CD8-positive, alpha-beta memory T cell (primary cell): ENCODE measurements around the gene TINAG. TPM values are rescaled to one million over a fixed set of nuclear protein-coding genes. Genes with fewer than 3 reads are reported as not detected.

Source experiments
- CTCF ChIA-PET: fragments of 350-600 bp; sonication (Branson Sonifier 250); formaldehyde crosslinking; loops from one replicate; lab custom pipeline; 2021; ENCODE audit warnings: antibody characterized with exemption; lab: Charles Lee
- POLR2A ChIA-PET: fragments of 350-600 bp; sonication (Branson Sonifier 250); formaldehyde crosslinking; loops from one replicate; lab custom pipeline; 2021; ENCODE audit warnings: antibody characterized with exemption; lab: Charles Lee
- DNase-seq, 5 donors: peaks; one replicate each; pipeline versions ENCODE4 v3.0.0 to v3.0.0-alpha.2; 2020 to 2022; ENCODE audit warnings: mixed read lengths in 1 of 5
- H3K27ac ChIP-seq: one replicate; pipeline ENCODE4 v1.7.0; 2013; ENCODE audit warnings: low read depth, mild to moderate bottlenecking, low read length, moderate library complexity
- H3K27me3 ChIP-seq: 2 replicates; pipeline ENCODE4 v1.7.0; 2013; ENCODE audit warnings: low read length, mild to moderate bottlenecking; ENCODE audit not compliant: insufficient read depth, poor library complexity, severe bottlenecking
- H3K36me3 ChIP-seq: 2 replicates; pipeline ENCODE4 v1.7.0; 2013; ENCODE audit warnings: mild to moderate bottlenecking, low read length, moderate library complexity; ENCODE audit not compliant: insufficient read depth
- H3K4me1 ChIP-seq: 2 replicates; pipeline ENCODE4 v1.7.0; 2013; ENCODE audit warnings: mild to moderate bottlenecking, low read length, moderate library complexity; ENCODE audit not compliant: insufficient read depth
- H3K4me3 ChIP-seq: 2 replicates; pipeline ENCODE4 v1.7.0; 2013; ENCODE audit warnings: mild to moderate bottlenecking, low read length
- H3K9me3 ChIP-seq: 2 replicates; pipeline ENCODE4 v1.7.0; 2013; ENCODE audit warnings: mild to moderate bottlenecking, low read length
- H3K27ac Mint-ChIP-seq, 8 donors: one replicate each; pipeline ENCODE4 v1.8.0; 2020 to 2021; ENCODE audit warnings: mixed read lengths in 8 of 8, mild to moderate bottlenecking in 6 of 8, inconsistent platforms in 3 of 8, moderate library complexity in 3 of 8
- H3K27me3 Mint-ChIP-seq, 2 donors: one replicate each; pipeline ENCODE4 v1.8.0; 2020 to 2021; ENCODE audit warnings: mixed read lengths in 2 of 2, mild to moderate bottlenecking in 1 of 2, moderate library complexity in 1 of 2
- H3K36me3 Mint-ChIP-seq, 3 donors: one replicate each; pipeline ENCODE4 v1.8.0; 2020 to 2021; ENCODE audit warnings: mixed read lengths in 3 of 3, inconsistent platforms in 1 of 3, mild to moderate bottlenecking in 1 of 3
- H3K4me1 Mint-ChIP-seq, 3 donors: one replicate each; pipeline ENCODE4 v1.8.0; 2020 to 2021; ENCODE audit warnings: mixed read lengths in 3 of 3, inconsistent platforms in 1 of 3, mild to moderate bottlenecking in 1 of 3
- H3K4me3 Mint-ChIP-seq, 7 donors: one replicate each; pipeline ENCODE4 v1.8.0; 2020 to 2021; ENCODE audit warnings: mixed read lengths in 7 of 7, mild to moderate bottlenecking in 6 of 7, moderate library complexity in 4 of 7, inconsistent platforms in 2 of 7
- H3K9me3 Mint-ChIP-seq, 5 donors: one replicate each; pipeline ENCODE4 v1.8.0; 2020 to 2022; ENCODE audit warnings: mixed read lengths in 5 of 5, mild to moderate bottlenecking in 3 of 5, moderate library complexity in 2 of 5, inconsistent platforms in 1 of 5
- polyA plus RNA-seq: library from polyadenylated mRNA; unstranded; fragments of 300-500 nt; fragmentation: Illumina TruSeq; gene quantifications from one replicate; pipeline ENCODE4 v1.2.3, GENCODE V29; 2021
- total RNA-seq, 2 experiments: library from RNA; stranded (reverse); gene quantifications; one replicate each; pipeline ENCODE4 v1.2.3, GENCODE V29; 2021

TINAG gene
- total and polyA plus RNA-seq, 3 experiments from 2014 or later = not detected

DNA sequence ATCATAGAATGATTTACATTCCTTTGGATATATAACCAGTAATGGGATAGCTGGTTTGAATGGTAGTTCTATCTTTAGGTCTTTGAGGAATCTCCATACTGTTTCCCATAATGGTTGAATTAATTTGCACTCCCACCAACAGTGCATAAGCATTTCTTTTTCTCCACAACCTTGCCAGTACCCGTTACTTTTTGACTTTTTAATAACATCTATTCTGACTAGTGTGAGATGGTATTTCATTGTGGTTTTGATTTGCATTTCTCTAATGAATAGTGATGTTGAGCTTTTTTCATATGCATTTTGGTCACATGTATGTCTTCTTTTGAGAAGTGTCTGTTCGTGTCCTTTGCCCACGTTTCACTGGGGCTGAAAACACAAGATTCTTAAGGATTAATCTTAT lies 107.3 kb downstream of the TINAG start:
- H3K27me3 Mint-ChIP-seq = no peaks in the 10 kb centered on the region

DNA sequence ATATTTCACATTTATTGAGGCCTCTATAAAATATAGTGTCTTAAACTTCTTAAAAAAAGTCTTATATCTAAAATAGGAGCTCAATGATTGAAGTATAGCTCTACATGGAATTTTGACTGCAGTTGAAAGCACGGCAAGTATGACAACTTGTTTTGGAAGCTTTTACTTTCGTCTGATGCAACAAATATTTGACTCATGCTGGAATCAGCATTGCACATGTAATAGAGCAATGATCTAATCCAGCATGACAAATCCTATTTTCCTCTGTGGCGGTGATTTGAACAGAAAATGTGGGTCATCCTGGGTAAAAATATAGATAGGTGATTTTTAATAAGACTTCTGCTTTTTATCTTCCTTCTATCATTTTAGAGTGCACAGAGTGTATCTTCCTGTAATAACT lies 111.6 kb downstream of the TINAG start:
- H3K27ac Mint-ChIP-seq = no peak overlapping the region
- H3K4me1 Mint-ChIP-seq = no peaks in the 10 kb centered on the region
- Histone ChIP-seq H3K36me3 (no peaks in the 10 kb centered on the region), H3K27me3 (no peaks in the 10 kb centered on the region), H3K4me1 (no peaks in the 10 kb centered on the region), H3K9me3 (no peaks in the 10 kb centered on the region), H3K4me3 (no peak overlapping the region), H3K27ac (no peak overlapping the region)
- no peaks in the 10 kb centered on the region for H3K36me3 Mint-ChIP-seq
- no peaks in the 10 kb centered on the region for H3K27me3 Mint-ChIP-seq
- no peak for DNase-seq
- ChIA-PET CTCF (no interaction called here), POLR2A (no interaction called here)
- H3K4me3 Mint-ChIP-seq = no peak overlapping the region
- peaks cover 2 to 40% (median 7%) of the 10 kb centered on the region in 5 donors for H3K9me3 Mint-ChIP-seq

More for the DNA sequence above, 107.3 kb downstream of the TINAG start:
- DNase-seq = no peak
- Mint-ChIP-seq H3K9me3 (peaks cover 5 to 25% (median 6%) of the 10 kb centered on the region in 5 donors), H3K4me3 (no peak overlapping the region), H3K36me3 (no peaks in the 10 kb centered on the region), H3K27ac (no peak overlapping the region), H3K4me1 (no peaks in the 10 kb centered on the region)
- Histone ChIP-seq H3K4me1 (no peaks in the 10 kb centered on the region), H3K27ac (no peak overlapping the region), H3K4me3 (no peak overlapping the region), H3K9me3 (no peaks in the 10 kb centered on the region), H3K36me3 (no peaks in the 10 kb centered on the region), H3K27me3 (no peaks in the 10 kb centered on the region)
- CTCF ChIA-PET = no interaction called here
- POLR2A ChIA-PET = no interaction called here

DNA sequence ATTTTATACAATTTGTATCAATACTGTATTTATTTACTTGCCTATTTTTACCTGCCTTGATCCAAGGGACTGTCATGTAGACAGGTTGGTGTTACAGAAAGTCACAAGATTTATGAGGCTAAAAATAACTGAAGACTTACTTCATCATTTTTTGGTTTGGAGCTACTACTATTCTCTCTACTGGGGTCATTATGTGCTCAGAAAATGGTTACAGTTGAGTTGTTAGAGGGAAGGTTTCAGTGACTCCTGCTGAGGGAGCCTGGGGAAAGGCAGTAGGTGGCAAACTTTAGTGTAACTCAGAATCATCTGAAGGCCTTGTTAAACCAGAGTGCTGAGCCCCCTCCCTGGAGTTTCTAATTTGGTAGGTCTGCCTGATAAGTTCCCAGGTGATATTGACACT lies 118.8 kb downstream of the TINAG start:
- no peaks in the 10 kb centered on the region for H3K4me1 ChIP-seq
- Mint-ChIP-seq H3K4me3 (no peak overlapping the region), H3K9me3 (peaks cover 0 to 30% (median 8%) of the 10 kb centered on the region in 5 donors), H3K27me3 (no peaks in the 10 kb centered on the region), H3K4me1 (no peaks in the 10 kb centered on the region), H3K36me3 (no peaks in the 10 kb centered on the region), H3K27ac (no peak overlapping the region)
- no peaks in the 10 kb centered on the region for H3K27me3 ChIP-seq
- ChIA-PET CTCF (no interaction called here), POLR2A (no interaction called here)
- no peak for DNase-seq
- H3K9me3 ChIP-seq = no peaks in the 10 kb centered on the region
- no peak overlapping the region for H3K4me3 ChIP-seq
- H3K36me3 ChIP-seq = no peaks in the 10 kb centered on the region
- no peak overlapping the region for H3K27ac ChIP-seq

DNA sequence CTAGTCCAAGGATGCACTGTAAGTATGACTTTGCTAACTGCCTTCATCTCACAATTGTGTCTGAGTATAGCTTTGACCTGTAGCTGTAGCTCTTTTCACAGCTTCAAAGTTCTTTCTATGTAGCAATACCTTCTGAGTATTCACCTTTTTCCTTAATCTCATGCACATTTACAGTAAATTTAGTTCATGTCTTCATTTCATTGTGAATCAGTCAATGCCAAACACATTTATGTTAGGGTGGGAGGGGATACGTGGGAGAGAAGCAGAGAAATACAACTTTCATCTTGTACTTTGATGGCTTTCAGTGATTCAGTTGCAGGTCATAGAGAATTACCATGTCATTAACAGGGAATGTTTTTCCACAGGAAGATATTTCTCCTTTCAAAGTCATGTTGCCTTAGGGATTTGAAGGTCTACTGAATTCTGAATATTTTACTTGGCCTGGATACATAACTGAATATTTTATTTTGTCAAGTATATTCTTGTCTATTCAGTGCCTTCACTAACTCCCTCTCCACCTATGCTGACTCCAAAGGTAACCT lies 119.2 kb downstream of the TINAG start:
- H3K27me3 Mint-ChIP-seq = no peaks in the 10 kb centered on the region

DNA sequence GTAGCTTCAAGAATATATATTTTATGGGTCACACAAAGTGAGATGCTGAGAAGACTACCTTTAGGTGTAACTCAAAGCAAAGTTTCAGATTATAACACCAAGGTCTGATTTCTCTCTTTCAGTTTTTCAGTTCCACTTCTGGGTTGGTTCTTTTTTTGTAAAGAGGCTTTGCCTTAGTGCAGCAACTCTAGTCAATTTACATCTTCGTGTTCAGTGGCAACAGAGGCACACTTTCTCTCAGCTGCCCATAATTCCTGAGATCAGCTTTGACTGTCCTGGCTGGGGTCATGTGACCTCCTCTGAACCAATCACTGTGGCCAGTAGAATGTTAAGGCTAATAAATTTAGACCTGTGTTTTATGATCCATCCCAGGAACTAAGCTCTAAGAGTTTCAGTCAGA lies 120.2 kb downstream of the TINAG start:
- H3K9me3 Mint-ChIP-seq = peaks cover 0 to 20% (median 8%) of the 10 kb centered on the region in 5 donors
- H3K27ac Mint-ChIP-seq = no peak overlapping the region
- POLR2A ChIA-PET = no interaction called here
- Histone ChIP-seq H3K9me3 (no peaks in the 10 kb centered on the region), H3K4me3 (no peak overlapping the region), H3K27ac (no peak overlapping the region), H3K4me1 (no peaks in the 10 kb centered on the region), H3K36me3 (no peaks in the 10 kb centered on the region), H3K27me3 (no peaks in the 10 kb centered on the region)
- H3K36me3 Mint-ChIP-seq = no peaks in the 10 kb centered on the region
- H3K27me3 Mint-ChIP-seq = no peaks in the 10 kb centered on the region
- DNase-seq = no peak
- no peak overlapping the region for H3K4me3 Mint-ChIP-seq
- CTCF ChIA-PET = no interaction called here
- no peaks in the 10 kb centered on the region for H3K4me1 Mint-ChIP-seq

More for the DNA sequence above, 119.2 kb downstream of the TINAG start:
- Histone ChIP-seq H3K27ac (no peak overlapping the region), H3K36me3 (no peaks in the 10 kb centered on the region), H3K9me3 (no peaks in the 10 kb centered on the region), H3K4me3 (no peak overlapping the region), H3K27me3 (no peaks in the 10 kb centered on the region), H3K4me1 (no peaks in the 10 kb centered on the region)
- CTCF ChIA-PET = no interaction called here
- H3K27ac Mint-ChIP-seq = no peak overlapping the region
- H3K36me3 Mint-ChIP-seq = no peaks in the 10 kb centered on the region
- POLR2A ChIA-PET = no interaction called here
- DNase-seq = no peak
- peaks cover 0 to 27% (median 8%) of the 10 kb centered on the region in 5 donors for H3K9me3 Mint-ChIP-seq
- H3K4me3 Mint-ChIP-seq = no peak overlapping the region
- no peaks in the 10 kb centered on the region for H3K4me1 Mint-ChIP-seq

DNA sequence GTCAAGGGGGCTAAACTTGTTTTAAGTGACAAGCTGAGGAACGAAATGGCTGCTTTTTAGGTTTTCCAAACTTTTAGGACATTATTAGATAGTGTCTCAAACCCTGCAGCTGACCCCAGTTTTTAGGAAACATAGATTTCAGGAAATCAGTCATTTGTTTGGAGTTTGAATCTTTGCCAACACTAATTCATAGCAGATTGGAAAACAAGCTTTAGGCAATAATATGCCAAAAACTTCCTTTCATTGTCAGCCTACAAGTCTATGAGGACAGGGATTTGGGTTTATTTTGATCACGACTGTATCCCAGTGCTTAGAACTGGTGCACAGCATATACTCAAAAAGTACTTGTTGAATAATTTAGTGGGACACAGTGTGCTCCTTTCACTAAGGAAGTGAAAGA lies 123.2 kb downstream of the TINAG start:
- no peaks in the 10 kb centered on the region for H3K27me3 ChIP-seq

More for the DNA sequence above, 123.2 kb downstream of the TINAG start:
- H3K9me3 ChIP-seq = no peaks in the 10 kb centered on the region
- no peak overlapping the region for H3K4me3 ChIP-seq
- Mint-ChIP-seq H3K4me3 (no peak overlapping the region), H3K36me3 (no peaks in the 10 kb centered on the region), H3K27ac (no peak overlapping the region), H3K27me3 (no peaks in the 10 kb centered on the region), H3K4me1 (no peaks in the 10 kb centered on the region), H3K9me3 (peaks cover 0 to 21% (median 4%) of the 10 kb centered on the region in 5 donors)
- H3K4me1 ChIP-seq = no peaks in the 10 kb centered on the region
- CTCF ChIA-PET = no interaction called here
- no peak for DNase-seq
- no peaks in the 10 kb centered on the region for H3K36me3 ChIP-seq
- POLR2A ChIA-PET = no interaction called here
- H3K27ac ChIP-seq = no peak overlapping the region

Other genes with a start within 250 kb of the TINAG start
- gene MLIP, start 197.0 kb upstream of the TINAG start, total RNA-seq = not detected
- gene MLIP, start 197.0 kb upstream of the TINAG start, polyA plus RNA-seq = not detected